SU-DHL-6 (cell line): ENCODE results near the gene LAMA3.

Experiments
- H2AFZ ChIP-seq: fragments of 200-600 bp; sonication (generic); 2 replicates; pipeline ENCODE4 v1.6.1; 2014; ENCODE audit warnings: low read depth, mild to moderate bottlenecking, moderate library complexity, mixed read lengths, antibody characterized with exemption, low read length; ENCODE audit not compliant: severe bottlenecking
- H3F3A ChIP-seq: fragments of 200-600 bp; shearing (Covaris generic); 2 replicates; pipeline ENCODE4 v1.6.0; 2016; ENCODE audit warnings: antibody characterized with exemption, mild to moderate bottlenecking; ENCODE audit not compliant: insufficient read depth
- H3K27ac ChIP-seq: fragments of 200-600 bp; sonication (generic); 2 replicates; pipeline ENCODE4 v1.5.1; 2016; ENCODE audit warnings: low read depth, mild to moderate bottlenecking, low read length, moderate library complexity, mixed read lengths
- H3K27me3 ChIP-seq: fragments of 200-600 bp; sonication (generic), shearing (Covaris generic); 2 replicates; pipeline ENCODE4 v1.6.0; 2014; ENCODE audit warnings: mild to moderate bottlenecking, low read length
- H3K36me3 ChIP-seq: fragments of 200-600 bp; sonication (generic); 2 replicates; pipeline ENCODE4 v1.6.1; 2014; ENCODE audit warnings: mild to moderate bottlenecking, low read length, mixed read lengths
- H3K4me2 ChIP-seq: fragments of 300-600, 200-600 bp; shearing (Covaris generic), sonication (generic); 2 replicates; pipeline ENCODE4 v1.6.0; 2014; ENCODE audit warnings: low read length, low read depth, mild to moderate bottlenecking; ENCODE audit not compliant: poor library complexity, severe bottlenecking
- H3K4me3 ChIP-seq: fragments of 200-600 bp; sonication (generic); 2 replicates; pipeline ENCODE4 v1.5.1; 2014; ENCODE audit warnings: antibody characterized with exemption, low read length, mild to moderate bottlenecking, mixed read lengths; ENCODE audit not compliant: insufficient read depth, poor library complexity, severe bottlenecking
- H3K79me2 ChIP-seq: fragments of 200-600 bp; sonication (generic); 2 replicates; pipeline ENCODE4 v1.6.1; 2014; ENCODE audit warnings: mild to moderate bottlenecking, low read length, moderate library complexity; ENCODE audit not compliant: insufficient read depth
- H3K9ac ChIP-seq: fragments of 200-600 bp; sonication (generic); 2 replicates; pipeline ENCODE4 v1.7.0; 2014; ENCODE audit warnings: mild to moderate bottlenecking, low read length
- H3K9me2 ChIP-seq: fragments of 200-600 bp; sonication (generic); replicated peaks from 2 replicates; pipeline ENCODE4 v1.6.1; 2014; ENCODE audit warnings: low read length; ENCODE audit not compliant: insufficient read depth
- H3K9me3 ChIP-seq: fragments of 200-600 bp; sonication (generic); 2 replicates; pipeline ENCODE4 v1.6.1; 2014; ENCODE audit warnings: low read length, mixed read lengths; ENCODE audit not compliant: insufficient read depth
- H4K20me1 ChIP-seq: fragments of 200-600 bp; sonication (generic); 2 replicates; pipeline ENCODE4 v1.6.1; 2014; ENCODE audit warnings: low read depth, mild to moderate bottlenecking, antibody characterized with exemption, low read length, moderate library complexity, mixed read lengths
- EZH2phosphoT487 ChIP-seq: fragments of 200-600 bp; sonication (generic), shearing (Covaris generic); conservative IDR thresholded peaks from 2 replicates; pipeline ENCODE4 v1.6.1; 2018; ENCODE audit warnings: mild to moderate bottlenecking, antibody characterized with exemption, low read length, moderate library complexity, mixed read lengths
- TF ChIP-seq, protein P1 (sequence below): fragments of 200-600 bp; sonication (generic); IDR thresholded peaks from one replicate; pipeline ENCODE4 v1.5.1; 2017; ENCODE audit warnings: antibody characterized with exemption, mild to moderate bottlenecking, low read length, moderate library complexity; ENCODE audit not compliant: insufficient read depth, poor library complexity, severe bottlenecking

The LAMA3 gene

DNA sequence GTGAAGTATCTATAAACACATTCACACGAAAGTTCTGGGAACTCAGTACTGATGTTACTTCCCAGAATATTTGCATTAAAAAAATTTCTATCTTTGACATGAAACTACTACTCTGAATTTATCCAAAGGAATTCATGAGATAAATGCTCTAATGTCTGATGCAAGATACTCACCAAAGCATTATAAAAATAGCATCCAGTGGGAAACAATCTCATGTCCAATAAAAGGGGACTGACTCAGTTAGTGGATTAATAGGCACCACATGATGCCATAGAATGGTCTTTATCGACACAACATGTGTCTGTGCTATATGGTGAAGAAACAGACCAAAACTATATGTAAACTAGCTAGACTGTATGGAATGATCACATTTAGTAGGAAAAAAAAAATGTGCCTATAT, 33.9 kb downstream of the LAMA3 start:
- TF ChIP-seq, protein P1, sequence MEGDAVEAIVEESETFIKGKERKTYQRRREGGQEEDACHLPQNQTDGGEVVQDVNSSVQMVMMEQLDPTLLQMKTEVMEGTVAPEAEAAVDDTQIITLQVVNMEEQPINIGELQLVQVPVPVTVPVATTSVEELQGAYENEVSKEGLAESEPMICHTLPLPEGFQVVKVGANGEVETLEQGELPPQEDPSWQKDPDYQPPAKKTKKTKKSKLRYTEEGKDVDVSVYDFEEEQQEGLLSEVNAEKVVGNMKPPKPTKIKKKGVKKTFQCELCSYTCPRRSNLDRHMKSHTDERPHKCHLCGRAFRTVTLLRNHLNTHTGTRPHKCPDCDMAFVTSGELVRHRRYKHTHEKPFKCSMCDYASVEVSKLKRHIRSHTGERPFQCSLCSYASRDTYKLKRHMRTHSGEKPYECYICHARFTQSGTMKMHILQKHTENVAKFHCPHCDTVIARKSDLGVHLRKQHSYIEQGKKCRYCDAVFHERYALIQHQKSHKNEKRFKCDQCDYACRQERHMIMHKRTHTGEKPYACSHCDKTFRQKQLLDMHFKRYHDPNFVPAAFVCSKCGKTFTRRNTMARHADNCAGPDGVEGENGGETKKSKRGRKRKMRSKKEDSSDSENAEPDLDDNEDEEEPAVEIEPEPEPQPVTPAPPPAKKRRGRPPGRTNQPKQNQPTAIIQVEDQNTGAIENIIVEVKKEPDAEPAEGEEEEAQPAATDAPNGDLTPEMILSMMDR = no peak
- TF ChIP-seq EZH2phosphoT487 = no peak
- H3K27me3 ChIP-seq = 0 out of 2 replicates have a peak, but pooled peaks cover 3% of the 10 kb centered on the region

DNA sequence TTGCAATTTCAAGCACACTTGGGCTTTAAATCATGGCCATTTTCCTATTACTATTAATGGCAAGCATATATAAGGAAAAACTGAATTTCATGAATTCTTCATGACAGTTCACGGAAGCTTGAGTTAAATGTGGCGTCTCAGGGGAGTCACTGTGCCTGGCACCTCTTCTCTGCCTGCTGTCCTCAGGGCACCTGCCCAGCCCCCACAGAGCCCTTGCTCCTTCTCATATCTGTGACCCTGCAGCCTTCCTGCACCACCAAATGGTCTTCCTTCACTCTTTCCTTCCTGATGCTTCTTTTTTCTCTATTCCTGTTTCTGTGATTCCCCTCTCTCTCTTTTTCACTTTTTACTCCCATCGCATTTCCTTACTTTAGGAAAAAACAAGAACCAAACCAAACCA, 35.4 kb downstream of the LAMA3 start:
- no peaks in the 10 kb centered on the region for H3K36me3 ChIP-seq
- no peaks in the 10 kb centered on the region for H3K9me3 ChIP-seq
- no peaks in the 10 kb centered on the region for H3K79me2 ChIP-seq
- H3F3A ChIP-seq = no peaks in the 10 kb centered on the region
- no peaks in the 10 kb centered on the region for H4K20me1 ChIP-seq
- TF ChIP-seq, protein P1 = no peak
- 0 out of 2 replicates have a peak, but pooled peaks cover 3% of the 10 kb centered on the region for H3K27me3 ChIP-seq
- H3K27ac ChIP-seq = no peak overlapping the region
- H3K4me3 ChIP-seq = no peak overlapping the region
- no peak overlapping the region for H3K9ac ChIP-seq
- H2AFZ ChIP-seq = no peak overlapping the region
- no peaks in the 10 kb centered on the region for H3K9me2 ChIP-seq
- H3K4me2 ChIP-seq = no peak overlapping the region

More for the DNA sequence above, 33.9 kb downstream of the LAMA3 start:
- Histone ChIP-seq H3F3A (no peaks in the 10 kb centered on the region), H2AFZ (no peak overlapping the region), H3K9me2 (no peaks in the 10 kb centered on the region), H3K27ac (no peak overlapping the region), H3K9me3 (no peaks in the 10 kb centered on the region), H4K20me1 (no peaks in the 10 kb centered on the region), H3K9ac (no peak overlapping the region), H3K4me3 (no peak overlapping the region), H3K36me3 (no peaks in the 10 kb centered on the region), H3K79me2 (no peaks in the 10 kb centered on the region), H3K4me2 (no peak overlapping the region)

DNA sequence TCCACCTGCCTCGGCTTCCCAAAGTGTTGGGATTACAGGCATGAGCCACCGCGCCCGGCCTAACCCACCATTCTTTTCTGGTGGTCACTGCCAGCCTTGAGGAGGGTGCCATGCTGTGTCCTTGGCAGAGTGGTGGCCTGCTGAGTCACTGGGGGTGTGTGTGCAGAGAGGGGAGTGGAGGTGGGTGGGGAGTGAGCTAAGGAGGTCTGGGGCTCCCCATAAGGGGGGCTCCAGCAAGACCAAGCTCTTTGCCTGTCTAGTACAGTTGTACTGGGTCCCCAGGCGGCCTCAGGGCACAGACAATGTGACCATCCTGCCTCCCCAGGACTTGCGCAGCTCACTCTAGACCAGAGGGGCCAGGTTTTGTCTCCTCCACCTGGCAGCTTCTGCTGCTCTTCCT, 36.1 kb downstream of the LAMA3 start:
- no peak overlapping the region for H3K4me3 ChIP-seq
- H3K79me2 ChIP-seq = no peaks in the 10 kb centered on the region
- TF ChIP-seq, protein P1 = no peak
- TF ChIP-seq EZH2phosphoT487 = no peak
- H3K9me2 ChIP-seq = no peaks in the 10 kb centered on the region
- H3K27ac ChIP-seq = no peak overlapping the region
- no peaks in the 10 kb centered on the region for H4K20me1 ChIP-seq
- no peak overlapping the region for H3K4me2 ChIP-seq
- H3K27me3 ChIP-seq = 0 out of 2 replicates have a peak, but pooled peaks cover 3% of the 10 kb centered on the region
- no peak overlapping the region for H2AFZ ChIP-seq
- H3K9me3 ChIP-seq = no peaks in the 10 kb centered on the region
- H3F3A ChIP-seq = no peaks in the 10 kb centered on the region
- no peak overlapping the region for H3K9ac ChIP-seq
- H3K36me3 ChIP-seq = no peaks in the 10 kb centered on the region
